WTC11 (cell line): ENCODE data around the gene AHSP. TPM values are rescaled to one million over a fixed set of nuclear protein-coding genes. Genes with fewer than 3 reads are reported as not detected.

Experiments
- ATF1 ChIP-seq: sonication (generic); formaldehyde crosslinking; IDR thresholded peaks from 2 replicates; pipeline ENCODE4 v1.8.1; 2023; ENCODE audit warnings: mild to moderate bottlenecking, moderate library complexity, missing genetic modification reagents
- ESRRA ChIP-seq: sonication (generic); formaldehyde crosslinking; IDR thresholded peaks from 2 replicates; pipeline ENCODE4 v1.8.1; 2022; ENCODE audit warnings: mild to moderate bottlenecking, missing genetic modification reagents, borderline replicate concordance
- FOXK1 ChIP-seq: sonication (generic); formaldehyde crosslinking; IDR thresholded peaks from 2 replicates; pipeline ENCODE4 v1.8.0; 2022; ENCODE audit warnings: mild to moderate bottlenecking, moderate library complexity, missing genetic modification reagents
- HMGA2 ChIP-seq: fragments of 250-450 bp; sonication (Bioruptor Pico); IDR thresholded peaks from 2 replicates; pipeline ENCODE4 v1.4.0; 2021; ENCODE audit warnings: mild to moderate bottlenecking, moderate library complexity
- MXD4 ChIP-seq: fragments of 250-450 bp; sonication (Bioruptor Pico); IDR thresholded peaks from 2 replicates; pipeline ENCODE4 v1.8.0; 2021; ENCODE audit warnings: mild to moderate bottlenecking, moderate library complexity, borderline replicate concordance
- NR1H2 ChIP-seq: sonication (generic); formaldehyde crosslinking; IDR thresholded peaks from 2 replicates; pipeline ENCODE4 v1.9.0; 2021; ENCODE audit warnings: mild to moderate bottlenecking, moderate library complexity, missing genetic modification reagents
- SMAD3 ChIP-seq: sonication (generic); formaldehyde crosslinking; IDR thresholded peaks from 2 replicates; pipeline ENCODE4 v1.8.0; 2022; ENCODE audit warnings: missing genetic modification reagents, mild to moderate bottlenecking, borderline replicate concordance
- TP53 ChIP-seq: sonication (generic); formaldehyde crosslinking; IDR thresholded peaks from 2 replicates; pipeline ENCODE4 v1.8.1; 2023; ENCODE audit warnings: mild to moderate bottlenecking, missing genetic modification reagents
- ZNF219 ChIP-seq: sonication (generic); formaldehyde crosslinking; IDR thresholded peaks from 2 replicates; pipeline ENCODE4 v1.8.0; 2023; ENCODE audit warnings: missing genetic modification reagents, mild to moderate bottlenecking, borderline replicate concordance
- ZNF317 ChIP-seq: sonication (generic); formaldehyde crosslinking; IDR thresholded peaks from 2 replicates; pipeline ENCODE4 v1.8.1; 2023; ENCODE audit warnings: low read depth, mild to moderate bottlenecking, moderate library complexity, missing genetic modification reagents, borderline replicate concordance
- total RNA-seq: library from RNA; stranded (reverse); gene quantifications from 3 replicates; pipeline ENCODE4 v1.2.3, GENCODE V29; 2021
- TF ChIP-seq, protein P1 (sequence below): sonication (generic); formaldehyde crosslinking; IDR thresholded peaks from 2 replicates; pipeline ENCODE4 v1.8.0; 2022; ENCODE audit warnings: mild to moderate bottlenecking, missing genetic modification reagents
- TF ChIP-seq, protein P2 (sequence below): sonication (generic); formaldehyde crosslinking; IDR thresholded peaks from 2 replicates; pipeline ENCODE4 v1.8.1; 2022; ENCODE audit warnings: mild to moderate bottlenecking, missing genetic modification reagents, moderate library complexity, borderline replicate concordance
- TF ChIP-seq, protein P3 (sequence below): sonication (generic); formaldehyde crosslinking; IDR thresholded peaks from 2 replicates; pipeline ENCODE4 v1.8.0; 2022; ENCODE audit warnings: mild to moderate bottlenecking, missing genetic modification reagents
- TF ChIP-seq, protein P4 (sequence below): sonication (generic); formaldehyde crosslinking; IDR thresholded peaks from 2 replicates; pipeline ENCODE4 v1.8.1; 2023; ENCODE audit warnings: mild to moderate bottlenecking, moderate library complexity, missing genetic modification reagents
- TF ChIP-seq, protein P5 (sequence below): sonication (generic); formaldehyde crosslinking; IDR thresholded peaks from 2 replicates; pipeline ENCODE4 v1.8.0; 2023; ENCODE audit warnings: missing genetic modification reagents, mild to moderate bottlenecking, borderline replicate concordance
- TF ChIP-seq, protein P6 (sequence below): sonication (generic); formaldehyde crosslinking; IDR thresholded peaks from 2 replicates; pipeline ENCODE4 v1.8.0; 2022; ENCODE audit warnings: mild to moderate bottlenecking, missing genetic modification reagents
- TF ChIP-seq, protein P7 (sequence below): sonication (generic); formaldehyde crosslinking; IDR thresholded peaks from 2 replicates; pipeline ENCODE4 v1.8.1; 2022; ENCODE audit warnings: missing genetic modification reagents, borderline replicate concordance
- TF ChIP-seq, protein P8 (sequence below): sonication (generic); formaldehyde crosslinking; IDR thresholded peaks from 2 replicates; pipeline ENCODE4 v1.8.1; 2023; ENCODE audit warnings: mild to moderate bottlenecking, missing genetic modification reagents
- TF ChIP-seq, protein P9 (sequence below): sonication (generic); formaldehyde crosslinking; IDR thresholded peaks from 2 replicates; pipeline ENCODE4 v1.8.0; 2023; ENCODE audit warnings: missing genetic modification reagents

AHSP gene
- total RNA-seq, 1 experiment from 2014 or later: 0.81 TPM

DNA sequence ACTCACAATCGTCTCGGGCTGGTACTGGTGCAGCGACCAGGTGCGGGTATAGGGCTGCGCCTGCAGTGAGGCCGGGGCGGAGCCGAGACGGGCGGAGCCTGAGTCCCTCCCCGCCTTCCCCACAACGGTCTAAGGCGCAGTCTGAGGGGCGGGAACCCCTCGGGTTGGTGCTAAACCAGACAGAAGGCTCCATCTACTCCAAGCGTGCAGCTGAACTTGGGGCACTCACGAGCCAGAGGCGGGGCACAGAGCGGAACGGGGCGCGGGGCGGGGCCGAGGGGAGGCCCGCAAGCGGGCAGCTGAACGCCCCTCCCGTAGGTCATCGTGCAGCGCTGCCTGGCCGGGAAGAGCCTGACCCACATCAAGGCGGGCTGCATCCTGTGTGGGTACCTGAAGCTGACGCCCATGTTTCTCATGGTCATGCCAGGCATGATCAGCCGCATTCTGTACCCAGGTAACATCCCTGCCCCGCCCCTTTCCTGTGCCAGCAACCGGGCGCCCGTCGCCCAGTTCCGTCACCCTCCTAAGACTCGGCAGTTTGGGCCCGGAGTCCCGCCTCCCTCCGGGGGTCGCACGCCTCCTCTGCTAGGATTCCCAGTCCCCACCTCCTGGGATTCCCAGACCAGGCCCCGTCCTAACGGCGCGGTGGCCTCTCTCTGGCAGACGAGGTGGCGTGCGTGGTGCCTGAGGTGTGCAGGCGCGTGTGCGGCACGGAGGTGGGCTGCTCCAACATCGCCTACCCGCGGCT, 39.8 kb upstream of the AHSP start (continued):
- TF ChIP-seq, protein P1, sequence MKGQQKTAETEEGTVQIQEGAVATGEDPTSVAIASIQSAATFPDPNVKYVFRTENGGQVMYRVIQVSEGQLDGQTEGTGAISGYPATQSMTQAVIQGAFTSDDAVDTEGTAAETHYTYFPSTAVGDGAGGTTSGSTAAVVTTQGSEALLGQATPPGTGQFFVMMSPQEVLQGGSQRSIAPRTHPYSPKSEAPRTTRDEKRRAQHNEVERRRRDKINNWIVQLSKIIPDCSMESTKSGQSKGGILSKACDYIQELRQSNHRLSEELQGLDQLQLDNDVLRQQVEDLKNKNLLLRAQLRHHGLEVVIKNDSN (CRISPR knock-in tag): peak; percentile 50; the same call in 1 of the 2 replicates
- TF ChIP-seq, protein P2, sequence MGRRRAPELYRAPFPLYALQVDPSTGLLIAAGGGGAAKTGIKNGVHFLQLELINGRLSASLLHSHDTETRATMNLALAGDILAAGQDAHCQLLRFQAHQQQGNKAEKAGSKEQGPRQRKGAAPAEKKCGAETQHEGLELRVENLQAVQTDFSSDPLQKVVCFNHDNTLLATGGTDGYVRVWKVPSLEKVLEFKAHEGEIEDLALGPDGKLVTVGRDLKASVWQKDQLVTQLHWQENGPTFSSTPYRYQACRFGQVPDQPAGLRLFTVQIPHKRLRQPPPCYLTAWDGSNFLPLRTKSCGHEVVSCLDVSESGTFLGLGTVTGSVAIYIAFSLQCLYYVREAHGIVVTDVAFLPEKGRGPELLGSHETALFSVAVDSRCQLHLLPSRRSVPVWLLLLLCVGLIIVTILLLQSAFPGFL (CRISPR knock-in tag): no peak
- TF ChIP-seq, protein P3, sequence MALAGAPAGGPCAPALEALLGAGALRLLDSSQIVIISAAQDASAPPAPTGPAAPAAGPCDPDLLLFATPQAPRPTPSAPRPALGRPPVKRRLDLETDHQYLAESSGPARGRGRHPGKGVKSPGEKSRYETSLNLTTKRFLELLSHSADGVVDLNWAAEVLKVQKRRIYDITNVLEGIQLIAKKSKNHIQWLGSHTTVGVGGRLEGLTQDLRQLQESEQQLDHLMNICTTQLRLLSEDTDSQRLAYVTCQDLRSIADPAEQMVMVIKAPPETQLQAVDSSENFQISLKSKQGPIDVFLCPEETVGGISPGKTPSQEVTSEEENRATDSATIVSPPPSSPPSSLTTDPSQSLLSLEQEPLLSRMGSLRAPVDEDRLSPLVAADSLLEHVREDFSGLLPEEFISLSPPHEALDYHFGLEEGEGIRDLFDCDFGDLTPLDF: no peak
- no peak; the same call in 1 of the 2 replicates for TF ChIP-seq TP53 (CRISPR knock-in tag)
- TF ChIP-seq HMGA2 (CRISPR knock-in tag): no peak
- TF ChIP-seq FOXK1 (CRISPR knock-in tag): no peak
- no peak for TF ChIP-seq ZNF317
- no peak for TF ChIP-seq ZNF219 (CRISPR knock-in tag)
- TF ChIP-seq NR1H2 (CRISPR knock-in tag): peak; percentile 66; the same call in 1 of the 2 replicates
- TF ChIP-seq, protein P4, sequence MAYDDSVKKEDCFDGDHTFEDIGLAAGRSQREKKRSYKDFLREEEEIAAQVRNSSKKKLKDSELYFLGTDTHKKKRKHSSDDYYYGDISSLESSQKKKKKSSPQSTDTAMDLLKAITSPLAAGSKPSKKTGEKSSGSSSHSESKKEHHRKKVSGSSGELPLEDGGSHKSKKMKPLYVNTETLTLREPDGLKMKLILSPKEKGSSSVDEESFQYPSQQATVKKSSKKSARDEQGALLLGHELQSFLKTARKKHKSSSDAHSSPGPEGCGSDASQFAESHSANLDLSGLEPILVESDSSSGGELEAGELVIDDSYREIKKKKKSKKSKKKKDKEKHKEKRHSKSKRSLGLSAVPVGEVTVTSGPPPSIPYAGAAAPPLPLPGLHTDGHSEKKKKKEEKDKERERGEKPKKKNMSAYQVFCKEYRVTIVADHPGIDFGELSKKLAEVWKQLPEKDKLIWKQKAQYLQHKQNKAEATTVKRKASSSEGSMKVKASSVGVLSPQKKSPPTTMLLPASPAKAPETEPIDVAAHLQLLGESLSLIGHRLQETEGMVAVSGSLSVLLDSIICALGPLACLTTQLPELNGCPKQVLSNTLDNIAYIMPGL (CRISPR knock-in tag): no peak
- no peak for TF ChIP-seq SMAD3
- no peak for TF ChIP-seq ATF1 (CRISPR knock-in tag)
- TF ChIP-seq, protein P5, sequence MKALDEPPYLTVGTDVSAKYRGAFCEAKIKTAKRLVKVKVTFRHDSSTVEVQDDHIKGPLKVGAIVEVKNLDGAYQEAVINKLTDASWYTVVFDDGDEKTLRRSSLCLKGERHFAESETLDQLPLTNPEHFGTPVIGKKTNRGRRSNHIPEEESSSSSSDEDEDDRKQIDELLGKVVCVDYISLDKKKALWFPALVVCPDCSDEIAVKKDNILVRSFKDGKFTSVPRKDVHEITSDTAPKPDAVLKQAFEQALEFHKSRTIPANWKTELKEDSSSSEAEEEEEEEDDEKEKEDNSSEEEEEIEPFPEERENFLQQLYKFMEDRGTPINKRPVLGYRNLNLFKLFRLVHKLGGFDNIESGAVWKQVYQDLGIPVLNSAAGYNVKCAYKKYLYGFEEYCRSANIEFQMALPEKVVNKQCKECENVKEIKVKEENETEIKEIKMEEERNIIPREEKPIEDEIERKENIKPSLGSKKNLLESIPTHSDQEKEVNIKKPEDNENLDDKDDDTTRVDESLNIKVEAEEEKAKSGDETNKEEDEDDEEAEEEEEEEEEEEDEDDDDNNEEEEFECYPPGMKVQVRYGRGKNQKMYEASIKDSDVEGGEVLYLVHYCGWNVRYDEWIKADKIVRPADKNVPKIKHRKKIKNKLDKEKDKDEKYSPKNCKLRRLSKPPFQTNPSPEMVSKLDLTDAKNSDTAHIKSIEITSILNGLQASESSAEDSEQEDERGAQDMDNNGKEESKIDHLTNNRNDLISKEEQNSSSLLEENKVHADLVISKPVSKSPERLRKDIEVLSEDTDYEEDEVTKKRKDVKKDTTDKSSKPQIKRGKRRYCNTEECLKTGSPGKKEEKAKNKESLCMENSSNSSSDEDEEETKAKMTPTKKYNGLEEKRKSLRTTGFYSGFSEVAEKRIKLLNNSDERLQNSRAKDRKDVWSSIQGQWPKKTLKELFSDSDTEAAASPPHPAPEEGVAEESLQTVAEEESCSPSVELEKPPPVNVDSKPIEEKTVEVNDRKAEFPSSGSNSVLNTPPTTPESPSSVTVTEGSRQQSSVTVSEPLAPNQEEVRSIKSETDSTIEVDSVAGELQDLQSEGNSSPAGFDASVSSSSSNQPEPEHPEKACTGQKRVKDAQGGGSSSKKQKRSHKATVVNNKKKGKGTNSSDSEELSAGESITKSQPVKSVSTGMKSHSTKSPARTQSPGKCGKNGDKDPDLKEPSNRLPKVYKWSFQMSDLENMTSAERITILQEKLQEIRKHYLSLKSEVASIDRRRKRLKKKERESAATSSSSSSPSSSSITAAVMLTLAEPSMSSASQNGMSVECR: 0 out of 2 replicates have a peak, but pooled peaks have one; percentile 39
- TF ChIP-seq, protein P6, sequence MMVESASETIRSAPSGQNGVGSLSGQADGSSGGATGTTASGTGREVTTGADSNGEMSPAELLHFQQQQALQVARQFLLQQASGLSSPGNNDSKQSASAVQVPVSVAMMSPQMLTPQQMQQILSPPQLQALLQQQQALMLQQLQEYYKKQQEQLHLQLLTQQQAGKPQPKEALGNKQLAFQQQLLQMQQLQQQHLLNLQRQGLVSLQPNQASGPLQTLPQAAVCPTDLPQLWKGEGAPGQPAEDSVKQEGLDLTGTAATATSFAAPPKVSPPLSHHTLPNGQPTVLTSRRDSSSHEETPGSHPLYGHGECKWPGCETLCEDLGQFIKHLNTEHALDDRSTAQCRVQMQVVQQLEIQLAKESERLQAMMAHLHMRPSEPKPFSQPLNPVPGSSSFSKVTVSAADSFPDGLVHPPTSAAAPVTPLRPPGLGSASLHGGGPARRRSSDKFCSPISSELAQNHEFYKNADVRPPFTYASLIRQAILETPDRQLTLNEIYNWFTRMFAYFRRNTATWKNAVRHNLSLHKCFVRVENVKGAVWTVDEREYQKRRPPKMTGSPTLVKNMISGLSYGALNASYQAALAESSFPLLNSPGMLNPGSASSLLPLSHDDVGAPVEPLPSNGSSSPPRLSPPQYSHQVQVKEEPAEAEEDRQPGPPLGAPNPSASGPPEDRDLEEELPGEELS: peak; percentile 83; the same call in 1 of the 2 replicates
- no peak for TF ChIP-seq ESRRA (CRISPR knock-in tag)
- TF ChIP-seq, protein P7, sequence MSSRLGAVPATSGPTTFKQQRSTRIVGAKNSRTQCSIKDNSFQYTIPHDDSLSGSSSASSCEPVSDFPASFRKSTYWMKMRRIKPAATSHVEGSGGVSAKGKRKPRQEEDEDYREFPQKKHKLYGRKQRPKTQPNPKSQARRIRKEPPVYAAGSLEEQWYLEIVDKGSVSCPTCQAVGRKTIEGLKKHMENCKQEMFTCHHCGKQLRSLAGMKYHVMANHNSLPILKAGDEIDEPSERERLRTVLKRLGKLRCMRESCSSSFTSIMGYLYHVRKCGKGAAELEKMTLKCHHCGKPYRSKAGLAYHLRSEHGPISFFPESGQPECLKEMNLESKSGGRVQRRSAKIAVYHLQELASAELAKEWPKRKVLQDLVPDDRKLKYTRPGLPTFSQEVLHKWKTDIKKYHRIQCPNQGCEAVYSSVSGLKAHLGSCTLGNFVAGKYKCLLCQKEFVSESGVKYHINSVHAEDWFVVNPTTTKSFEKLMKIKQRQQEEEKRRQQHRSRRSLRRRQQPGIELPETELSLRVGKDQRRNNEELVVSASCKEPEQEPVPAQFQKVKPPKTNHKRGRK: no peak
- TF ChIP-seq, protein P8, sequence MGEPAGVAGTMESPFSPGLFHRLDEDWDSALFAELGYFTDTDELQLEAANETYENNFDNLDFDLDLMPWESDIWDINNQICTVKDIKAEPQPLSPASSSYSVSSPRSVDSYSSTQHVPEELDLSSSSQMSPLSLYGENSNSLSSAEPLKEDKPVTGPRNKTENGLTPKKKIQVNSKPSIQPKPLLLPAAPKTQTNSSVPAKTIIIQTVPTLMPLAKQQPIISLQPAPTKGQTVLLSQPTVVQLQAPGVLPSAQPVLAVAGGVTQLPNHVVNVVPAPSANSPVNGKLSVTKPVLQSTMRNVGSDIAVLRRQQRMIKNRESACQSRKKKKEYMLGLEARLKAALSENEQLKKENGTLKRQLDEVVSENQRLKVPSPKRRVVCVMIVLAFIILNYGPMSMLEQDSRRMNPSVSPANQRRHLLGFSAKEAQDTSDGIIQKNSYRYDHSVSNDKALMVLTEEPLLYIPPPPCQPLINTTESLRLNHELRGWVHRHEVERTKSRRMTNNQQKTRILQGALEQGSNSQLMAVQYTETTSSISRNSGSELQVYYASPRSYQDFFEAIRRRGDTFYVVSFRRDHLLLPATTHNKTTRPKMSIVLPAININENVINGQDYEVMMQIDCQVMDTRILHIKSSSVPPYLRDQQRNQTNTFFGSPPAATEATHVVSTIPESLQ (CRISPR knock-in tag): no peak
- no peak for TF ChIP-seq MXD4 (CRISPR knock-in tag)
- TF ChIP-seq, protein P9, sequence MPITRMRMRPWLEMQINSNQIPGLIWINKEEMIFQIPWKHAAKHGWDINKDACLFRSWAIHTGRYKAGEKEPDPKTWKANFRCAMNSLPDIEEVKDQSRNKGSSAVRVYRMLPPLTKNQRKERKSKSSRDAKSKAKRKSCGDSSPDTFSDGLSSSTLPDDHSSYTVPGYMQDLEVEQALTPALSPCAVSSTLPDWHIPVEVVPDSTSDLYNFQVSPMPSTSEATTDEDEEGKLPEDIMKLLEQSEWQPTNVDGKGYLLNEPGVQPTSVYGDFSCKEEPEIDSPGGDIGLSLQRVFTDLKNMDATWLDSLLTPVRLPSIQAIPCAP (CRISPR knock-in tag): no peak
